Measurements from ENCODE around the gene ULBP3.
"Not testable (repeated sequence)": the region's sequence is repeated elsewhere in the genome, so short reads cannot be mapped to it uniquely, and the experiment has no call there.

Gene ULBP3

GRCh38 chr6:150068151-150068550 is 770 bp downstream of the ULBP3 start:
- no peak for TF ChIP-seq ZFX (IDR thresholded peaks at IDR 0.05; ENCODE audit: borderline replicate concordance)
- TF ChIP-seq, protein P1, sequence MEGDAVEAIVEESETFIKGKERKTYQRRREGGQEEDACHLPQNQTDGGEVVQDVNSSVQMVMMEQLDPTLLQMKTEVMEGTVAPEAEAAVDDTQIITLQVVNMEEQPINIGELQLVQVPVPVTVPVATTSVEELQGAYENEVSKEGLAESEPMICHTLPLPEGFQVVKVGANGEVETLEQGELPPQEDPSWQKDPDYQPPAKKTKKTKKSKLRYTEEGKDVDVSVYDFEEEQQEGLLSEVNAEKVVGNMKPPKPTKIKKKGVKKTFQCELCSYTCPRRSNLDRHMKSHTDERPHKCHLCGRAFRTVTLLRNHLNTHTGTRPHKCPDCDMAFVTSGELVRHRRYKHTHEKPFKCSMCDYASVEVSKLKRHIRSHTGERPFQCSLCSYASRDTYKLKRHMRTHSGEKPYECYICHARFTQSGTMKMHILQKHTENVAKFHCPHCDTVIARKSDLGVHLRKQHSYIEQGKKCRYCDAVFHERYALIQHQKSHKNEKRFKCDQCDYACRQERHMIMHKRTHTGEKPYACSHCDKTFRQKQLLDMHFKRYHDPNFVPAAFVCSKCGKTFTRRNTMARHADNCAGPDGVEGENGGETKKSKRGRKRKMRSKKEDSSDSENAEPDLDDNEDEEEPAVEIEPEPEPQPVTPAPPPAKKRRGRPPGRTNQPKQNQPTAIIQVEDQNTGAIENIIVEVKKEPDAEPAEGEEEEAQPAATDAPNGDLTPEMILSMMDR (IDR thresholded peaks at IDR 0.05), result no peak
- H3K27ac ChIP-seq, result no peak overlapping the region

GRCh38 chr6:150065083-150065482 is 3.8 kb downstream of the ULBP3 start:
- H3K27ac ChIP-seq, result no peak overlapping the region
- no peak for TF ChIP-seq ZFX (IDR thresholded peaks at IDR 0.05; ENCODE audit: borderline replicate concordance)
- TF ChIP-seq, protein P1 (IDR thresholded peaks at IDR 0.05), result no peak

DNA sequence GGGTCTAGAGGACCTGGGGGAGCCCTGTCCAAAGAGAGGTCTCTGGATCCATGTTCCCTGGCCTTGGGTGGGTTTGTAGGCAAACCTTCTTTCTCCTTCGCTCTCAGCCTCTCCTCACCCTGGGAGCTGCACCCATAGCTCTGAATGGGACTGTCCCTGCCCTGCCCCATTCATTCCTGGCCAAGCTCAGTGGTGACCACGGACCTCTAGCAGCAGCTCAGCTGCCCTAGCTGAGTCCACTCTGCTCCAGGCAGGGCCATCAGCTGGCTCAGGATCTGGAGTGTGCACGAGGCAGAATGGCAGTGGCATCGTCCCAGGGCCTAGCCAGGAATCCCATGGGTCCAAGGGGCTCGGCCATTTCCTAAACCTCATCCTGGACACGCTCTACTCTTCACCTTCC is 5.3 kb downstream of the ULBP3 start:
- no peak overlapping the region for H3K27ac ChIP-seq
- TF ChIP-seq, protein P1 (IDR thresholded peaks at IDR 0.05), result no peak
- TF ChIP-seq ZFX (IDR thresholded peaks at IDR 0.05; ENCODE audit: borderline replicate concordance), result no peak

DNA sequence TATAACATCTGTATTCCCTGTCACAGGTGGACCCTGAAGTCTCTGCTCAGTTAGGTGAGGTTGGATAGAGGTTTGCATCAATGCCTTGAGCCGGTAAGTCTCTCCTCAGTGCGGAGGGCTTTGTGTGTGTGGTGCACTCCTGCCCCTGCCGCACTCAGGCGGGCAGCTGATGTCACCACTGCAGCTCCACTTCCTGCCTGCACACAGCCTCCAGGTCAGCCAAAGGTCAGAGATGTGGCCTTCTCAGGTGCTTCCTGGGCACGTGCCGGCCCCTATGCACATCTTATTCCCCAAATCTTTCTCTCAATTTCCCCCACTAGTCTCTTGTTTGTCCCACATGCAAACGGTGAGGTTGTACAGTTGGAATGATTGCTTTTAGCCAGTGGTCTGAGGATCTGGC is 8.9 kb downstream of the ULBP3 start:
- not testable (repeated sequence) for H3K27ac ChIP-seq

DNA sequence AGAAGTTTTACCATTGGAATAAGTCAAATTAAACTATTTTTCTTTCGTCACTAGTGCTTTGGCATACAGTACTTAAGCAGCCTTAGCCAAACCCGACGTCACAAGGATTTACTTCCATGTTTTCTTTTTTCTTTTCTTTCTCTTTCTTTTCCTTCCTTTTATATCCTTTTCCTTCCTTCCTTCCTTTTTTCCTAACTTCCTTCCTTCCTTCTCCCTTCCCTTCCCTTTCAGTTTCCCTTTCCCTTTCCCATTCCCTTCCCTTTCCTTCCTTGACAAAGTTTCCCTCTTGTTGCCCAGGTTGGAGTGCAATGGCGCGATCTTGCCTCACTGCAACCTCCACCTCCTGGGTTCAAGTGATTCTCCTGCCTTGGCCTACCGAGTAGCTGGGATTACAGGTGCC is 9.9 kb downstream of the ULBP3 start:
- H3K27ac ChIP-seq, result no peak overlapping the region
- TF ChIP-seq, protein P1 (IDR thresholded peaks at IDR 0.05), result no peak
- no peak for TF ChIP-seq ZFX (IDR thresholded peaks at IDR 0.05; ENCODE audit: borderline replicate concordance)

DNA sequence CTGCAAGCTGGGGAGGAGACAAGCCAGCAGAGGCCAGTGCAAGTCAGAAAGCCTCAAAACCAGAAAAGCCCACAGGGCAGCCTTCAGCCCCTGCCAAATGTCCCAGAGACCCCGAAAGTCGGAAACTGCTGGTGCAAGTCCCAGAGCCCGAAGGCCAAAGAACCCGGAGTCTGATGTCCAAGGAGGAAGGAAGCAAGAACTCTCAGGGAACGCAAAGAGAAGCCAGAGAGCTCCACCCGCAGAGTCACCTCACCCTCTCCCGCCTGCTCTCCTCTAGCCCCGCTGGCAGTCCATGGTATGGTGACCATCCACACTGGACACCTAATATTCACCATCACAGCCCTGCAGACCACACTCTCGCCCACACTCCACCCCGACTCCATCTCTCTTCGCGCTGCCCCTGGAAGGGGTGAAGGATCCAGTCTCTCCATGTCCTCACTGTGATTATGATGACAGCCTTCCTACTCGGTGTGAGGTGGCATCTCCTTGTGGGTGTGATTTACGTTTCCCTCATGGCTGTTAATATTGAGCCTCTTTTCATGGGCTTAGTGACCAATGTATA is 10.6 kb downstream of the ULBP3 start:
- TF ChIP-seq, protein P1 (IDR thresholded peaks at IDR 0.05), result no peak
- no peak for TF ChIP-seq ZFX (IDR thresholded peaks at IDR 0.05; ENCODE audit: borderline replicate concordance)
- no peak overlapping the region for H3K27ac ChIP-seq

DNA sequence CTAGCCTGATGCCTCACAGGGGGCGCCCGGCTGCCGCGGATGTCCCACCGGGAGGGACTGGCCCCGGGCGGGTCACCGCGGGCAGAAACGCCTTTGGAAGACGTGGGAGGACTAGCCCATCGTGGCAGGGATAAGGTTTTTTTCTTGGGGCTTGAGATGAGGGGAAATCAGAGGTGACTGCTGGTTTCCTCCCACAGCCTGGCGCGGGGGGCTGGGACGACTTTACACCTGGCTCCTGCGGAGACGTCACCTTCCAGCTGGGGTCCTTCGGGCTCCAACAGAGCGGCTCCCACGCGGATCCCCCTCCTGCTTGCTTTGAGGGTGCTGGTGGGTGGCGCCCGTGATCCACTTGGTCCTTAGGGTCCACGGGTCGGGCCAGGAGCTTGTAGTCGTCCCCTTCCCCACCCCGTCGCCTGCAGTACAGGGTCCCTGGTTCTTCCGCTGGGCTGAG is 11.4 kb downstream of the ULBP3 start:
- TF ChIP-seq, protein P1 (IDR thresholded peaks at IDR 0.05), result no peak
- no peak for TF ChIP-seq ZFX (IDR thresholded peaks at IDR 0.05; ENCODE audit: borderline replicate concordance)
- H3K27ac ChIP-seq, result no peak overlapping the region

DNA sequence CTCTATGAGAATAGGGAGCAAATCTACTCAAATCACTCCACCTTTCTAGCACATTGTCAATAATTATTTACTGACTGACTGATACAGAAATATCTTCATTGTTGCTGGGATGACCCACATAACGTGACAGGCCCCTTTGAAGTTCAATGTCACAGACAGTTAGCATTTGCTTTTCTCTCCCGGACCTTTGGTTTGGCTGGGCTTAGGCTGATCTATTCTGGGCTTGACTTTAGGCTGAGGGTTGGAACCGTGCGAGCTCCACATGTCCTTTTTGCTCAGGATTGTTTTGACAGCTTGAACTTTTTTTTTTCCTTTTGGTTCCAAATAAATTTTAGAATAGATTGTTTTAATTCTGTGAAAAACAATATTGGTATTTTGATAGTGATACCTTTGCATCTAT is 12.0 kb downstream of the ULBP3 start:
- H3K27ac ChIP-seq, result no peak overlapping the region
- no peak for TF ChIP-seq ZFX (IDR thresholded peaks at IDR 0.05; ENCODE audit: borderline replicate concordance)
- TF ChIP-seq, protein P1 (IDR thresholded peaks at IDR 0.05), result no peak

Data from 22Rv1 (cell line).